GM12878 (cell line): ENCODE results near the gene IL12B. TPM values are rescaled to one million over a fixed set of nuclear protein-coding genes. Genes with fewer than 3 reads are reported as not detected.

Source experiments
- ATAC-seq: fragments of 200-7000 bp; cut with Tn5 transposase; 3 replicates; pipeline ENCODE4 v1.9.1; 2020; ENCODE audit warnings: mild to moderate bottlenecking, moderate library complexity
- BruUV-seq: library from RNA; stranded (reverse); fragments of 400-500 nt; replicated peaks from 2 replicates; lab custom pipeline; 2021; lab: Mats Ljungman, UMichigan
- CTCF ChIA-PET: fragments of 300-600 bp; sonication (Branson Sonifier 250); formaldehyde crosslinking; extraction: SDS; loops from one replicate; lab custom pipeline; 2021; ENCODE audit warnings: inconsistent platforms; lab: Yijun Ruan, JAX
- POLR2A ChIA-PET: fragments of 350-600 bp; formaldehyde crosslinking; extraction: SDS; loops from one replicate; lab custom pipeline; 2021; ENCODE audit warnings: inconsistent platforms; lab: Charles Lee
- RAD21 ChIA-PET: fragments of 300-600 bp; sonication (Branson Sonifier 250); formaldehyde crosslinking; loops from one replicate; lab custom pipeline; 2023; ENCODE audit warnings: antibody characterized with exemption; ENCODE audit not compliant: unreplicated experiment; lab: Charles Lee
- SMC1A ChIA-PET: fragments of 300-600 bp; sonication (Branson Sonifier 250); formaldehyde crosslinking; loops from one replicate; lab custom pipeline; 2023; ENCODE audit not compliant: unreplicated experiment, uncharacterized antibody; lab: Charles Lee
- DNase-seq: peaks from one replicate; pipeline ENCODE4 v3.0.0-alpha.2; 2011; ENCODE audit warnings: low read depth, low spot score
- FAIRE-seq: peaks from 3 replicates; lab custom pipeline; 2011; peaks lifted over from hg19 to GRCh38; lab: Jason Lieb, UNC
- H2AFZ ChIP-seq: 2 replicates; pipeline ENCODE4 v1.6.0; 2011; ENCODE audit warnings: low read depth, low read length, control low read depth; ENCODE audit not compliant: control insufficient read depth
- H3K27ac ChIP-seq: 2 replicates; pipeline ENCODE4 v1.5.1; 2011; ENCODE audit warnings: control low read depth; ENCODE audit not compliant: control insufficient read depth, insufficient read depth
- H3K27me3 ChIP-seq, 2 experiments: replicated peaks in 1 of 2; 2 replicates each; pipeline versions ENCODE4 v1.6.0 to v1.6.1; 2011; ENCODE audit warnings: low read length in 1 of 2; ENCODE audit not compliant: control insufficient read depth in 2 of 2, insufficient read depth in 2 of 2
- H3K36me3 ChIP-seq, 2 experiments: 2 replicates each; pipeline ENCODE4 v1.5.1; 2011; ENCODE audit warnings: low read length in 1 of 2; ENCODE audit not compliant: control insufficient read depth in 2 of 2, insufficient read depth in 2 of 2
- H3K4me1 ChIP-seq: 2 replicates; pipeline ENCODE4 v1.6.1; 2011; ENCODE audit warnings: mild to moderate bottlenecking, low read length, moderate library complexity, mixed read lengths; ENCODE audit not compliant: control insufficient read depth, insufficient read depth
- H3K4me2 ChIP-seq: 2 replicates; pipeline ENCODE4 v1.6.0; 2011; ENCODE audit warnings: control low read depth; ENCODE audit not compliant: control insufficient read depth, insufficient read depth
- H3K4me3 ChIP-seq: fragments of 200-600 bp; sonication (generic); 2 replicates; pipeline ENCODE4 v1.5.1; 2016
- H3K79me2 ChIP-seq: 2 replicates; pipeline ENCODE4 v1.6.0; 2011; ENCODE audit warnings: low read length; ENCODE audit not compliant: control insufficient read depth, insufficient read depth
- H3K9ac ChIP-seq: 2 replicates; pipeline ENCODE4 v1.8.0; 2011; ENCODE audit warnings: low read length, control low read depth, mixed read lengths; ENCODE audit not compliant: control insufficient read depth, insufficient read depth
- H3K9me3 ChIP-seq: replicated peaks from 3 replicates; pipeline ENCODE4 v1.5.1; 2011; ENCODE audit warnings: mild to moderate bottlenecking, low read length; ENCODE audit not compliant: control insufficient read depth, insufficient read depth
- H4K20me1 ChIP-seq: 2 replicates; pipeline ENCODE4 v1.6.0; 2011; ENCODE audit not compliant: control insufficient read depth, insufficient read depth
- ASH2L ChIP-seq: fragments of 300-600, 200-600 bp; sonication (generic); IDR thresholded peaks from 2 replicates; pipeline ENCODE4 v1.6.1; 2017; ENCODE audit warnings: low read depth, mild to moderate bottlenecking, borderline replicate concordance
- BCL11A ChIP-seq: IDR thresholded peaks from 2 replicates; pipeline ENCODE4 v1.6.1; 2011; ENCODE audit warnings: low read depth, low read length
- CEBPB ChIP-seq, 2 experiments: fragments of 150-350 bp in 1 of 2; IDR thresholded peaks; 2 replicates each; pipeline ENCODE4 v1.6.1; 2012 to 2014; ENCODE audit warnings: low read depth in 2 of 2, low read length in 2 of 2, borderline replicate concordance in 1 of 2, inconsistent platforms in 1 of 2
- IKZF2 ChIP-seq, 2 experiments: fragments of 450-650 bp; IDR thresholded peaks; 2 replicates each; pipeline ENCODE4 v1.6.1; 2017; ENCODE audit warnings: mild to moderate bottlenecking in 2 of 2, moderate library complexity in 2 of 2
- KDM1A ChIP-seq: fragments of 200-600 bp; sonication (generic); IDR thresholded peaks from 2 replicates; pipeline ENCODE4 v1.6.1; 2016; ENCODE audit warnings: borderline replicate concordance
- NBN ChIP-seq: fragments of 450-650 bp; IDR thresholded peaks from 2 replicates; pipeline ENCODE4 v1.6.1; 2016
- NRF1 ChIP-seq: conservative IDR thresholded peaks from 2 replicates; pipeline ENCODE4 v1.6.1; 2011; ENCODE audit warnings: mild to moderate bottlenecking, low read depth, low read length, improper control_type of control experiment
- POLR2AphosphoS2 ChIP-seq: IDR thresholded peaks from 2 replicates; pipeline ENCODE4 v1.6.1; 2011; ENCODE audit warnings: low read depth, mild to moderate bottlenecking, low read length, improper control_type of control experiment, moderate library complexity
- POU2F2 ChIP-seq: IDR thresholded peaks from 3 replicates; pipeline ENCODE4 v1.6.1; 2011; ENCODE audit warnings: low read depth, mild to moderate bottlenecking, low read length, borderline replicate concordance
- RAD21 ChIP-seq: IDR thresholded peaks from 2 replicates; pipeline ENCODE4 v1.6.1; 2011; ENCODE audit warnings: mild to moderate bottlenecking, low read depth, low read length, moderate library complexity; ENCODE audit not compliant: insufficient read depth
- ZNF207 ChIP-seq: fragments of 450-650 bp; IDR thresholded peaks from 2 replicates; pipeline ENCODE4 v1.6.1; 2014; ENCODE audit warnings: antibody characterized with exemption, mild to moderate bottlenecking, borderline replicate concordance
- WGBS: methylation state at CpG from one replicate; pipeline ENCODE4 v1.1.6; 2016; ENCODE audit warnings: low lambda C conversion rate; ENCODE audit not compliant: insufficient replicate concordance, insufficient coverage; ENCODE audit errors: missing lambda C conversion rate; 5-methylcytosine and 5-hydroxymethylcytosine counted together
- in situ Hi-C: fragments of 300-500 bp; cut with MboI; formaldehyde crosslinking; loops from 9 replicates; pipeline ENCODE4 v1.14.3; 2018; ENCODE audit warnings: mixed read lengths
- intact Hi-C: fragments of 100-400 bp; cut with micrococcal nuclease; formaldehyde crosslinking; loops from one replicate; pipeline ENCODE4 v1.14.2; 2022; ENCODE audit not compliant: unreplicated experiment
- polyA plus RNA-seq, 11 experiments: library from polyadenylated mRNA; depleted of rRNA in 4 of 11; unstranded in 6 of 11; stranded (reverse) in 5 of 11; fragments of >200 nt; fragmentation: Nextera tagmentation in 4 of 11; fragmentation: Illumina TruSeq in 1 of 11; extraction: Ambion mirVana in 4 of 11; extraction: Trizol in 1 of 11; gene quantifications; 1 replicate in 1 of 11; 2 replicates in 10 of 11; pipeline versions ENCODE4 v1.2.1 to v1.2.3, GENCODE V29; 2011 to 2016; ENCODE audit warnings: inconsistent platforms in 2 of 11, missing spikeins in 2 of 11, low read depth in 1 of 11
- total RNA-seq, 4 experiments: library from RNA; depleted of rRNA in 3 of 4; stranded (reverse); fragments of >200 nt in 3 of 4; fragmentation: Illumina TruSeq in 1 of 4; extraction: Trizol in 1 of 4; gene quantifications; 2 replicates each; pipeline versions ENCODE4 v1.2.1 to v1.2.3, GENCODE V29; 2013 to 2021
- TF ChIP-seq, protein P1 (sequence below): IDR thresholded peaks from 2 replicates; pipeline ENCODE4 v1.6.1; 2012; ENCODE audit warnings: mild to moderate bottlenecking, low read depth, low read length
- TF ChIP-seq, protein P2 (sequence below): fragments of 450-650 bp; IDR thresholded peaks from 2 replicates; pipeline ENCODE4 v1.6.1; 2017; ENCODE audit warnings: mild to moderate bottlenecking, moderate library complexity
- TF ChIP-seq, protein P3 (sequence below): IDR thresholded peaks from 2 replicates; pipeline ENCODE4 v1.6.1; 2012; ENCODE audit warnings: low read depth, low read length, improper control_type of control experiment

Gene IL12B
- total and polyA plus RNA-seq, 10 of the 15 experiments (the other 5 are each of a cell fraction or from before 2014, with no cell fraction given): 0.15 to 0.72 (median 0.45) TPM

DNA sequence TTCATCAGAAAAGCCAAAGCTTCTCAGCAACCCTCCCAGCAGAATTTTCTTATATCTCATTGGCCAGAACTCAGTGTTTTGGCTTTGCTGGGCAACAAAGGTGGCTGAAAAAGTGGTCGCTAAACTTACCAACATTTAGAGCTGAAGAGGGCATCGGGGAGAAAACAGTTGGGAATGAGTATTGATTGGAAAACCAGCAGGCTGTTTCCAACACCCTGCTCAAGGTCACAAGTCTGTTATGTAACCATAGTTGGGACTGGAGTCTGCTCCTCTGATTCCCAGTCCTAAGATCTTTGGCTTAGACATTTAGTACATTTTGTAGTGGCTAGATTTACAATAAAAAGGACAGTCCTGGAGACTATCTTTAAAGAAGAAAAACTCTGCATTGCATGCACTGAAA lies 17.1 kb downstream of the IL12B start:
- H3K36me3 ChIP-seq: no peaks in the 10 kb centered on the region

More for the DNA sequence above, 17.1 kb downstream of the IL12B start:
- FAIRE-seq (no peak), DNase-seq (no peak), ATAC-seq (no peak)
- H3K4me3 ChIP-seq: no peak overlapping the region
- TF ChIP-seq ZNF207 (no peak), POLR2AphosphoS2 (no peak), ASH2L (no peak), CEBPB (IDR thresholded peaks at IDR 0.05; ENCODE audit: borderline replicate concordance in 1 of 2, low read depth in 2 of 2, low read length in 2 of 2) (no peak), NRF1 (no peak), NBN (no peak), RAD21 (no peak), POU2F2 (no peak), IKZF2 (IDR thresholded peaks at IDR 0.05) (no peak), KDM1A (no peak), BCL11A (no peak)
- TF ChIP-seq, protein P1, sequence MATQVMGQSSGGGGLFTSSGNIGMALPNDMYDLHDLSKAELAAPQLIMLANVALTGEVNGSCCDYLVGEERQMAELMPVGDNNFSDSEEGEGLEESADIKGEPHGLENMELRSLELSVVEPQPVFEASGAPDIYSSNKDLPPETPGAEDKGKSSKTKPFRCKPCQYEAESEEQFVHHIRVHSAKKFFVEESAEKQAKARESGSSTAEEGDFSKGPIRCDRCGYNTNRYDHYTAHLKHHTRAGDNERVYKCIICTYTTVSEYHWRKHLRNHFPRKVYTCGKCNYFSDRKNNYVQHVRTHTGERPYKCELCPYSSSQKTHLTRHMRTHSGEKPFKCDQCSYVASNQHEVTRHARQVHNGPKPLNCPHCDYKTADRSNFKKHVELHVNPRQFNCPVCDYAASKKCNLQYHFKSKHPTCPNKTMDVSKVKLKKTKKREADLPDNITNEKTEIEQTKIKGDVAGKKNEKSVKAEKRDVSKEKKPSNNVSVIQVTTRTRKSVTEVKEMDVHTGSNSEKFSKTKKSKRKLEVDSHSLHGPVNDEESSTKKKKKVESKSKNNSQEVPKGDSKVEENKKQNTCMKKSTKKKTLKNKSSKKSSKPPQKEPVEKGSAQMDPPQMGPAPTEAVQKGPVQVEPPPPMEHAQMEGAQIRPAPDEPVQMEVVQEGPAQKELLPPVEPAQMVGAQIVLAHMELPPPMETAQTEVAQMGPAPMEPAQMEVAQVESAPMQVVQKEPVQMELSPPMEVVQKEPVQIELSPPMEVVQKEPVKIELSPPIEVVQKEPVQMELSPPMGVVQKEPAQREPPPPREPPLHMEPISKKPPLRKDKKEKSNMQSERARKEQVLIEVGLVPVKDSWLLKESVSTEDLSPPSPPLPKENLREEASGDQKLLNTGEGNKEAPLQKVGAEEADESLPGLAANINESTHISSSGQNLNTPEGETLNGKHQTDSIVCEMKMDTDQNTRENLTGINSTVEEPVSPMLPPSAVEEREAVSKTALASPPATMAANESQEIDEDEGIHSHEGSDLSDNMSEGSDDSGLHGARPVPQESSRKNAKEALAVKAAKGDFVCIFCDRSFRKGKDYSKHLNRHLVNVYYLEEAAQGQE: no peak
- TF ChIP-seq, protein P2, sequence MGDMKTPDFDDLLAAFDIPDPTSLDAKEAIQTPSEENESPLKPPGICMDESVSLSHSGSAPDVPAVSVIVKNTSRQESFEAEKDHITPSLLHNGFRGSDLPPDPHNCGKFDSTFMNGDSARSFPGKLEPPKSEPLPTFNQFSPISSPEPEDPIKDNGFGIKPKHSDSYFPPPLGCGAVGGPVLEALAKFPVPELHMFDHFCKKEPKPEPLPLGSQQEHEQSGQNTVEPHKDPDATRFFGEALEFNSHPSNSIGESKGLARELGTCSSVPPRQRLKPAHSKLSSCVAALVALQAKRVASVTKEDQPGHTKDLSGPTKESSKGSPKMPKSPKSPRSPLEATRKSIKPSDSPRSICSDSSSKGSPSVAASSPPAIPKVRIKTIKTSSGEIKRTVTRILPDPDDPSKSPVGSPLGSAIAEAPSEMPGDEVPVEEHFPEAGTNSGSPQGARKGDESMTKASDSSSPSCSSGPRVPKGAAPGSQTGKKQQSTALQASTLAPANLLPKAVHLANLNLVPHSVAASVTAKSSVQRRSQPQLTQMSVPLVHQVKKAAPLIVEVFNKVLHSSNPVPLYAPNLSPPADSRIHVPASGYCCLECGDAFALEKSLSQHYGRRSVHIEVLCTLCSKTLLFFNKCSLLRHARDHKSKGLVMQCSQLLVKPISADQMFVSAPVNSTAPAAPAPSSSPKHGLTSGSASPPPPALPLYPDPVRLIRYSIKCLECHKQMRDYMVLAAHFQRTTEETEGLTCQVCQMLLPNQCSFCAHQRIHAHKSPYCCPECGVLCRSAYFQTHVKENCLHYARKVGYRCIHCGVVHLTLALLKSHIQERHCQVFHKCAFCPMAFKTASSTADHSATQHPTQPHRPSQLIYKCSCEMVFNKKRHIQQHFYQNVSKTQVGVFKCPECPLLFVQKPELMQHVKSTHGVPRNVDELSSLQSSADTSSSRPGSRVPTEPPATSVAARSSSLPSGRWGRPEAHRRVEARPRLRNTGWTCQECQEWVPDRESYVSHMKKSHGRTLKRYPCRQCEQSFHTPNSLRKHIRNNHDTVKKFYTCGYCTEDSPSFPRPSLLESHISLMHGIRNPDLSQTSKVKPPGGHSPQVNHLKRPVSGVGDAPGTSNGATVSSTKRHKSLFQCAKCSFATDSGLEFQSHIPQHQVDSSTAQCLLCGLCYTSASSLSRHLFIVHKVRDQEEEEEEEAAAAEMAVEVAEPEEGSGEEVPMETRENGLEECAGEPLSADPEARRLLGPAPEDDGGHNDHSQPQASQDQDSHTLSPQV: no peak
- TF ChIP-seq, protein P3, sequence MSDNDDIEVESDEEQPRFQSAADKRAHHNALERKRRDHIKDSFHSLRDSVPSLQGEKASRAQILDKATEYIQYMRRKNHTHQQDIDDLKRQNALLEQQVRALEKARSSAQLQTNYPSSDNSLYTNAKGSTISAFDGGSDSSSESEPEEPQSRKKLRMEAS: no peak
- ChIA-PET POLR2A (no interaction called here), RAD21 (no interaction called here), SMC1A (interaction anchor here (0.6 to 0.7 kb wide), 3 partner anchors 11 to 156 kb away, joined by 3 read pairs; no protein-coding TSS in a partner anchor), CTCF (interaction anchor here (0.9 to 4.0 kb wide), 3 partner anchors 9 to 156 kb away, joined by 3 to 27 read pairs (median 4); no protein-coding TSS in a partner anchor)
- 77% methylated on average over 2 of the region's 2 CpGs for WGBS
- H2AFZ ChIP-seq: no peak overlapping the region
- no peaks in the 10 kb centered on the region for H3K79me2 ChIP-seq
- in situ Hi-C loops: no loop called here
- H3K9me3 ChIP-seq: no peaks in the 10 kb centered on the region
- intact Hi-C loops: no loop called here
- H4K20me1 ChIP-seq: no peaks in the 10 kb centered on the region
- no peaks in the 10 kb centered on the region for H3K4me1 ChIP-seq
- no peak overlapping the region for H3K9ac ChIP-seq
- BruUV-seq: no TSS peak
- H3K27ac ChIP-seq: no peak overlapping the region
- H3K4me2 ChIP-seq: no peak overlapping the region
- H3K27me3 ChIP-seq: no peaks in the 10 kb centered on the region
